GM23338 (cell line): ENCODE measurements around the gene BBLN. TPM values are rescaled to one million over a fixed set of nuclear protein-coding genes. Genes with fewer than 3 reads are reported as not detected.

Source experiments
- ATAC-seq: fragments of 200-7000 bp; cut with Tn5 transposase; 3 replicates; pipeline ENCODE4 v1.9.1; 2020
- DNase-seq: peaks from one replicate; pipeline ENCODE4 v3.0.0-alpha.2; 2015; ENCODE audit warnings: low spot score
- H2AFZ ChIP-seq: fragments of 200-600 bp; sonication (generic); 2 replicates; pipeline ENCODE4 v1.8.0; 2016; ENCODE audit warnings: antibody characterized with exemption, mild to moderate bottlenecking, moderate library complexity
- H3F3A ChIP-seq: fragments of 200-600 bp; sonication (generic); replicated peaks from 2 replicates; pipeline ENCODE4 v1.8.0; 2017; ENCODE audit warnings: antibody characterized with exemption, mixed run types, low read depth
- H3K27ac ChIP-seq: fragments of 200-600 bp; sonication (generic); 2 replicates; pipeline ENCODE4 v1.6.1; 2016; ENCODE audit warnings: low read depth
- H3K27me3 ChIP-seq: fragments of 200-600 bp; sonication (generic); 2 replicates; pipeline ENCODE4 v1.8.0; 2016; ENCODE audit warnings: mild to moderate bottlenecking, mixed run types, moderate library complexity; ENCODE audit not compliant: insufficient read depth
- H3K36me3 ChIP-seq: fragments of 200-600 bp; sonication (generic); 2 replicates; pipeline ENCODE4 v1.8.0; 2016; ENCODE audit warnings: mild to moderate bottlenecking; ENCODE audit not compliant: insufficient read depth
- H3K4me1 ChIP-seq: fragments of 200-600 bp; sonication (generic); 2 replicates; pipeline ENCODE4 v1.8.0; 2016; ENCODE audit warnings: mild to moderate bottlenecking, moderate library complexity; ENCODE audit not compliant: insufficient read depth
- H3K4me2 ChIP-seq: fragments of 200-600 bp; sonication (generic); 2 replicates; pipeline ENCODE4 v1.7.1; 2017; ENCODE audit warnings: mixed run types
- H3K4me3 ChIP-seq: fragments of 200-600 bp; sonication (generic); 2 replicates; pipeline ENCODE4 v1.6.1; 2016; ENCODE audit warnings: mixed run types
- H3K79me2 ChIP-seq: fragments of 200-600 bp; sonication (generic); replicated peaks from 2 replicates; pipeline ENCODE4 v1.8.0; 2017; ENCODE audit warnings: mild to moderate bottlenecking; ENCODE audit not compliant: insufficient read depth
- H3K9me2 ChIP-seq: fragments of 200-600 bp; sonication (generic); 2 replicates; pipeline ENCODE4 v1.8.0; 2017; ENCODE audit not compliant: insufficient read depth
- H4K20me1 ChIP-seq: fragments of 200-600 bp; sonication (generic); replicated peaks from 2 replicates; pipeline ENCODE4 v1.8.0; 2017; ENCODE audit warnings: mild to moderate bottlenecking; ENCODE audit not compliant: insufficient read depth
- H3K27ac Mint-ChIP-seq: 2 replicates; pipeline ENCODE4 v1.8.0; 2020; ENCODE audit warnings: inconsistent platforms, mild to moderate bottlenecking, moderate library complexity, mixed read lengths
- H3K27me3 Mint-ChIP-seq: 3 replicates; pipeline ENCODE4 v1.8.0; 2022; ENCODE audit warnings: low read depth, mild to moderate bottlenecking, moderate library complexity, mixed read lengths, inconsistent platforms; ENCODE audit not compliant: insufficient read depth, poor library complexity
- H3K36me3 Mint-ChIP-seq: 3 replicates; pipeline ENCODE4 v1.8.0; 2021; ENCODE audit warnings: low read depth, mild to moderate bottlenecking, inconsistent platforms, moderate library complexity, mixed read lengths
- H3K4me1 Mint-ChIP-seq: 3 replicates; pipeline ENCODE4 v1.8.0; 2020; ENCODE audit warnings: mild to moderate bottlenecking, inconsistent platforms, mixed read lengths
- H3K4me3 Mint-ChIP-seq: 3 replicates; pipeline ENCODE4 v1.8.0; 2021; ENCODE audit warnings: moderate library complexity, mild to moderate bottlenecking, inconsistent platforms, mixed read lengths
- H3K9me3 Mint-ChIP-seq: 3 replicates; pipeline ENCODE4 v1.8.0; 2020; ENCODE audit warnings: moderate library complexity, mild to moderate bottlenecking, inconsistent platforms, mixed read lengths
- EZH2 ChIP-seq: fragments of 200-600 bp; sonication (generic); IDR thresholded peaks from one replicate; pipeline ENCODE4 v1.8.0; 2017; ENCODE audit warnings: antibody characterized with exemption, mild to moderate bottlenecking, low read depth; ENCODE audit not compliant: unreplicated experiment
- JUNB ChIP-seq: IDR thresholded peaks from one replicate; pipeline ENCODE4 v1.6.1; 2016; ENCODE audit warnings: antibody characterized with exemption; ENCODE audit not compliant: unreplicated experiment
- NANOG ChIP-seq: IDR thresholded peaks from 2 replicates; pipeline ENCODE4 v1.6.1; 2016; ENCODE audit warnings: antibody characterized with exemption, borderline replicate concordance
- ZNF114 ChIP-seq: fragments of 250-450 bp; sonication (Bioruptor Pico); IDR thresholded peaks from 2 replicates; pipeline ENCODE4 v1.5.0; 2020; ENCODE audit warnings: mild to moderate bottlenecking, moderate library complexity
- ZNF462 ChIP-seq: fragments of 250-450 bp; sonication (Bioruptor Pico); IDR thresholded peaks from 2 replicates; pipeline ENCODE4 v1.5.0; 2020; ENCODE audit warnings: mild to moderate bottlenecking, moderate library complexity
- polyA plus RNA-seq: library from polyadenylated mRNA; unstranded; fragments of >200 nt; fragmentation: Nextera tagmentation; extraction: Ambion mirVana; gene quantifications from 2 replicates; pipeline ENCODE4 v1.2.1, GENCODE V29; 2016
- total RNA-seq: library from RNA; depleted of rRNA; stranded (reverse); fragments of >200 nt; shearing (Covaris generic); gene quantifications from 2 replicates; pipeline ENCODE4 v1.2.3, GENCODE V29; 2014
- TF ChIP-seq, protein P1 (sequence below), 2 experiments: fragments of 200-600 bp in 1 of 2; sonication (generic) in 1 of 2; conservative IDR thresholded peaks; 2 replicates each; pipeline versions ENCODE4 v1.5.1 to v1.6.1; 2016 to 2017; ENCODE audit warnings: antibody characterized with exemption in 2 of 2, low read depth in 2 of 2, mild to moderate bottlenecking in 2 of 2, moderate library complexity in 1 of 2

BBLN gene
- total and polyA plus RNA-seq, 2 experiments from 2014 or later = 171 to 246 TPM

DNA sequence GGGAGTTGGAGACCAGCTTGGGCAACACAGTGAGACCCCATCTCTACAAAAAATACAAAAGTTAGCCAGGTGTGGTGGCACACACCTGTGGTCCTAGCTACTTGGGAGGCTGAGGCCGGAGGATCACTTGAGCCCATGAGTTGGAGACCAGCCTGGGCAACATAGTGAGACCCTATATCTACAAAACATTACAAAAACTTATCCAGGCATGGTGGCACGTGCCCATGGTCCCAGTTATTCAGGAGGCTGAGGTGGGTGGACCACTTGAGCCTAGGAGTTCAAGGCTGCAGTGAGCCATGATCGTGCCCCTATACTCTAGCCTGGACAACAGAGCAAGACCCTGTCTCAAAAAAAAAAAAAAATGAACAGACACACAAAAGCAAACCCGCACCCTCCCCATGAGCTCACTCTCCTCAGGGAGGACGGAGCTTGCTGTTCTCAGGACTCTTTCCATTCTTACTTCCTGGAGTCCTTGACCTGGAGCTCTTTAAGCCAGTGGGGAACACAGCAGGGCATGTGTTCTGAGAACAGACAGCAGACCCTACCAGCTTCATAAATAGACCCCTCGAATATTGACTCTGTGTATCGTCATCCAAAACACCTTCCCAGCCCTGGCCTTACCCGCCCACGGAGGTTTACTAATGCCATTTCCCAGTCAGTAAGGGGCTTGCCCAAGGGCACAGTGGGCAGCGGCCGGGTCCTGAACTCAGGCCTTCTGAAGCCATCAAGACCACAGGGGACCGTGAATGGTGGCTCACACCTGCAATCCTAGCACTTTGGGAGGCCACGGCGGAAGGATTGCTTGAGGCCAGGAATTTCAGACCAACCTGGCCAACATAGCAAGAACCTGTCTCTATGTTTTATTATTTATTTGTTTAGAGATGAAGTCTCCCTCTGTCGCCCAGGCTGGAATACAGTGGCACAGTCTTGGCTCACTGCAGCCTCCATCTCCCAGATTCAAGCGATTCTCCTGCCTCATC lies 43.7 kb upstream of the BBLN start:
- H3K27me3 Mint-ChIP-seq = peaks cover 15% of the 10 kb centered on the region
- no peak overlapping the region for H3K4me2 ChIP-seq
- no peak overlapping the region for H3K27ac Mint-ChIP-seq
- H3K79me2 ChIP-seq = no peaks in the 10 kb centered on the region
- H3K4me3 ChIP-seq = no peak overlapping the region
- H3K4me1 ChIP-seq = peaks cover 6% of the 10 kb centered on the region; the same call in 1 of the 2 replicates
- H2AFZ ChIP-seq = no peak overlapping the region
- TF ChIP-seq NANOG = no peak
- TF ChIP-seq EZH2 = no peak
- TF ChIP-seq JUNB = no peak
- ATAC-seq = no peak
- H3F3A ChIP-seq = peaks cover 7% of the 10 kb centered on the region; the same call in 1 of the 2 replicates
- no peak overlapping the region for H3K4me3 Mint-ChIP-seq
- no peaks in the 10 kb centered on the region for H3K9me2 ChIP-seq
- H3K9me3 Mint-ChIP-seq = no peaks in the 10 kb centered on the region
- H4K20me1 ChIP-seq = no peaks in the 10 kb centered on the region; the same call in 1 of the 2 replicates
- H3K27me3 ChIP-seq = no peaks in the 10 kb centered on the region
- peaks cover 22% of the 10 kb centered on the region for H3K36me3 Mint-ChIP-seq
- no peak for DNase-seq
- no peaks in the 10 kb centered on the region for H3K36me3 ChIP-seq
- peaks cover 10% of the 10 kb centered on the region for H3K4me1 Mint-ChIP-seq
- no peak overlapping the region for H3K27ac ChIP-seq

- ATAC-seq = peak; percentile 90
- Histone ChIP-seq H3K36me3 (no peaks in the 10 kb centered on the region), H3K27ac (no peak overlapping the region), H3K4me2 (peak overlapping the region; percentile 72), H3K4me1 (peaks cover 6% of the 10 kb centered on the region; the same call in 1 of the 2 replicates), H3K4me3 (peak overlapping the region; percentile 45), H3K27me3 (no peaks in the 10 kb centered on the region), H4K20me1 (peaks cover 5% of the 10 kb centered on the region; the same call in 1 of the 2 replicates), H2AFZ (no peak overlapping the region), H3F3A (peaks cover 7% of the 10 kb centered on the region; the same call in 1 of the 2 replicates), H3K9me2 (no peaks in the 10 kb centered on the region), H3K79me2 (no peaks in the 10 kb centered on the region)
- H3K9me3 Mint-ChIP-seq = no peaks in the 10 kb centered on the region
- no peak overlapping the region for H3K27ac Mint-ChIP-seq
- peaks cover 28% of the 10 kb centered on the region for H3K36me3 Mint-ChIP-seq
- H3K4me3 Mint-ChIP-seq = peak overlapping the region; percentile 59
- peaks cover 10% of the 10 kb centered on the region for H3K4me1 Mint-ChIP-seq
- DNase-seq = peak; percentile 94
- peaks cover 19% of the 10 kb centered on the region for H3K27me3 Mint-ChIP-seq
- TF ChIP-seq, protein P1, sequence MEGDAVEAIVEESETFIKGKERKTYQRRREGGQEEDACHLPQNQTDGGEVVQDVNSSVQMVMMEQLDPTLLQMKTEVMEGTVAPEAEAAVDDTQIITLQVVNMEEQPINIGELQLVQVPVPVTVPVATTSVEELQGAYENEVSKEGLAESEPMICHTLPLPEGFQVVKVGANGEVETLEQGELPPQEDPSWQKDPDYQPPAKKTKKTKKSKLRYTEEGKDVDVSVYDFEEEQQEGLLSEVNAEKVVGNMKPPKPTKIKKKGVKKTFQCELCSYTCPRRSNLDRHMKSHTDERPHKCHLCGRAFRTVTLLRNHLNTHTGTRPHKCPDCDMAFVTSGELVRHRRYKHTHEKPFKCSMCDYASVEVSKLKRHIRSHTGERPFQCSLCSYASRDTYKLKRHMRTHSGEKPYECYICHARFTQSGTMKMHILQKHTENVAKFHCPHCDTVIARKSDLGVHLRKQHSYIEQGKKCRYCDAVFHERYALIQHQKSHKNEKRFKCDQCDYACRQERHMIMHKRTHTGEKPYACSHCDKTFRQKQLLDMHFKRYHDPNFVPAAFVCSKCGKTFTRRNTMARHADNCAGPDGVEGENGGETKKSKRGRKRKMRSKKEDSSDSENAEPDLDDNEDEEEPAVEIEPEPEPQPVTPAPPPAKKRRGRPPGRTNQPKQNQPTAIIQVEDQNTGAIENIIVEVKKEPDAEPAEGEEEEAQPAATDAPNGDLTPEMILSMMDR (conservative IDR thresholded peaks at IDR 0.05; ENCODE audit: low read depth in 2 of 2) = peak; percentile 100
- TF ChIP-seq NANOG (no peak), ZNF462 (CRISPR knock-in tag) (no peak), ZNF114 (no peak)
These were observed 42.2 kb upstream of the BBLN start for GRCh38 chr9:128117613-128118471.
